ENCODE measurements around the gene RBM4B. TPM values are rescaled to one million over a fixed set of nuclear protein-coding genes. Genes with fewer than 3 reads are reported as not detected.

Gene RBM4B
- total and polyA plus RNA-seq, 2 of the 13 experiments (the other 11 are each of a cell fraction or from before 2014, with no cell fraction given): 25.8 to 32.4 TPM

DNA sequence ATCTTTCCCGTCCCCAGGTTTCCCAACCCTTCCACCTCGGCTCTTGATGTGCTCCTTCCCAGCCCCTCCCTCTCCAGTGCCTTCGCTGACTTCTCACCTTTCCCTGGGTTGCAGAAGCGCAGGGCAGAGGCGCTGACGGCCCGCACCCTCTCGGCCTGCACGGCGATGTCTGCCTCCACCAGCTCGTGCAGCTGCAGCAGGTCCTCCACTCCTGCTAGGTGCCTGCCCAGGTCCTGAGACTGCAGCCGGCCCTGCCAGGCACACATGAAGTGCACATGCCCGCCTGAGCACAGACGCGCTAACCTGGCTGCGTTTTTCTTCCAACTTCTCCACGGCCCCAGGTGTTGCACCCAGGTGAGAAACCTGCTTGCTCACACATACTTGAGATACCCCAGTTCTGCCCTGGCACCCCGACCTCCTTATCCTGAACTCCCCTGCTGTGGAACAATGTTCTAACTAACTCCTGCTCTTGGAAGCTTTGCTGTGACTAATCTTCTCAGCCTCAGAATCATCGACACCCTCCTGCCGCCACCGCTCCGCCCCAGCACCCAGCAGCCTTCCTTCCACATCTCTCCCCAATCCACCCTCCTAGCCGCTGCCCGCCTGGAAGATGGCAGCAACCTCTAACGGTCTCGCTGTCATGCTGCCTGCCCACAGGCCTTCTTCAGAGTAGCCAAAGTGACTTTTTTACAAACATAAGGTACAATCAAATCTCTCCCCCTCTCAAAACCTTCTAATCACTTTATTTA, 28.1 kb upstream of the RBM4B start:
- FAIRE-seq: no peak

DNA sequence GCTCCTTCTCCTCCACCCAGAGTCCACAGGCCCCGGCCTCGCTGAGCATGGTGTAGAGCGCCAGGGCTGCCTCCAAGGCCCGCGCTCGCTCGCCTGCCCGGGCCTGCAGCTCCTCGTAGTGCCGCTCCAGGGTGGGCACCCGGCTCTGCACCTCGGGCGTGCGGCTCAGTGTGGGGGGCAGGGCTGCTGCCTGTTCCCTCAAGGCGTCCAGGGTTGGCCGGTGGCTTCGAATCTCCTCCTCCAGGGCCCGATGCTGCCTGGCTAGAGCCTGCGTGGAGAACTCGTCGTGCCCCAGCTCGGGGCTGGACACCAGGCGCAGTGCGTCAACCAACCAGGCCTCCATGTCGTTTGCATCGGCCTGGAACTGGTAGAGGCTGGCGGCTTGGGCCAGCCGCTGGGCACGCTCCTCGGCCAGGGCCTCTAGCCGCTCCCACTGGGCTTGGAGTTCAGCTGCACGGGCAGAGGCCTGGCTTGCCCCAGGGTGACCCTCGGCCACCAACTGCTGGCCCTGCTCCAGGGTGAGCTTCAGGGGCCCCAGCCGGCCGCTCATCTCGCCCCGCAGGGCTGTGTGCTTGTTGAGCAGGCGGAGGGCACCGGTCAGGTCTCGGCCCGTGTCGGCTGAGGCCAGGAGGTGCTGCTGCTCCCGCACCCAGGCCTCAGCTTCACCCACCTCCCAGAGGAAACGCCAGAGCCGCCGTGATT, 27.1 kb upstream of the RBM4B start:
- no peak for DNase-seq (ENCODE audit: low spot score)
- Histone ChIP-seq H4K20me1 (ENCODE audit: insufficient read depth, low read length) (no peaks in the 10 kb centered on the region), H3K9ac (ENCODE audit: insufficient read depth, low read depth, low read length) (no peak overlapping the region), H3K36me3 (replicated peaks in 1 of 2; ENCODE audit: control insufficient read depth in 1 of 2, insufficient read depth in 2 of 2, low read length in 2 of 2) (no peaks in the 10 kb centered on the region), H3K4me1 (ENCODE audit: insufficient read depth, low read length) (peaks cover 13% of the 10 kb centered on the region), H3K4me3 (replicated peaks in 1 of 3; ENCODE audit: insufficient read depth in 1 of 3, low read depth in 2 of 3, low read length in 3 of 3) (no peak overlapping the region), H3K27ac (ENCODE audit: extremely low read length, insufficient read depth, low read length) (no peak overlapping the region), H2AFZ (ENCODE audit: low read length) (no peak overlapping the region), H3K4me2 (ENCODE audit: low read depth, low read length) (no peak overlapping the region), H3K27me3 (ENCODE audit: control insufficient read depth in 1 of 2, insufficient read depth in 2 of 2, low read length in 2 of 2) (no peaks in the 10 kb centered on the region; a peak in 1 of 5 replicates), H3K9me3 (ENCODE audit: low read length) (no peaks in the 10 kb centered on the region), H3K79me2 (ENCODE audit: insufficient read depth, low read length) (no peaks in the 10 kb centered on the region)
- intact Hi-C loops (cut with micrococcal nuclease; ENCODE audit: unreplicated experiment): no loop called here
- WGBS (ENCODE audit: low lambda C conversion rate): no CpG with 5 or more reads among the region's 46 CpGs
- in situ Hi-C loops (cut with HindIII; ENCODE audit: extremely low pct_ligation_motif_present, low pct_unique_long_range_greater_than_20kb): no loop called here
- ChIA-PET POLR2A (no interaction called here), CTCF (ENCODE audit: low intra/inter-chr PET ratio, low total read pairs) (no interaction called here)
- no peak; the same call in 1 of the 3 replicates for ATAC-seq
- no TSS peak for BruUV-seq (replicated peaks)
- no peak for FAIRE-seq
- no peak for TF ChIP-seq ZBTB37 (CRISPR knock-in tag; IDR thresholded peaks at IDR 0.05)

More for the DNA sequence above, 28.1 kb upstream of the RBM4B start:
- no peak overlapping the region for H3K27ac ChIP-seq (ENCODE audit: extremely low read length, insufficient read depth, low read length)
- ChIA-PET POLR2A (no interaction called here), CTCF (ENCODE audit: low intra/inter-chr PET ratio, low total read pairs) (no interaction called here)
- DNase-seq (ENCODE audit: low spot score) (no peak), ATAC-seq (no peak)
- no peaks in the 10 kb centered on the region for H3K9me3 ChIP-seq (ENCODE audit: low read length)
- no peak overlapping the region for H3K4me2 ChIP-seq (ENCODE audit: low read depth, low read length)
- intact Hi-C loops (cut with micrococcal nuclease; ENCODE audit: unreplicated experiment): no loop called here
- no peaks in the 10 kb centered on the region for H4K20me1 ChIP-seq (ENCODE audit: insufficient read depth, low read length)
- no peak overlapping the region for H3K9ac ChIP-seq (ENCODE audit: insufficient read depth, low read depth, low read length)
- 97% methylated on average over 20 of the region's 26 CpGs for WGBS (ENCODE audit: low lambda C conversion rate)
- TF ChIP-seq ZNF296 (CRISPR knock-in tag; conservative IDR thresholded peaks at IDR 0.05): no peak
- no peak for TF ChIP-seq ZC3H4 (CRISPR knock-in tag; IDR thresholded peaks at IDR 0.05; ENCODE audit: borderline replicate concordance)
- no peak for TF ChIP-seq MTF2 (CRISPR knock-in tag; IDR thresholded peaks at IDR 0.05; ENCODE audit: borderline replicate concordance)
- no peak overlapping the region for H2AFZ ChIP-seq (ENCODE audit: low read length)
- BruUV-seq (replicated peaks): no TSS peak
- H3K4me3 ChIP-seq (replicated peaks in 1 of 3; ENCODE audit: insufficient read depth in 1 of 3, low read depth in 2 of 3, low read length in 3 of 3): no peak overlapping the region
- H3K4me1 ChIP-seq (ENCODE audit: insufficient read depth, low read length): peaks cover 13% of the 10 kb centered on the region
- in situ Hi-C loops (cut with HindIII; ENCODE audit: extremely low pct_ligation_motif_present, low pct_unique_long_range_greater_than_20kb): no loop called here
- no peaks in the 10 kb centered on the region for H3K79me2 ChIP-seq (ENCODE audit: insufficient read depth, low read length)
- no peaks in the 10 kb centered on the region; a peak in 1 of 5 replicates for H3K27me3 ChIP-seq (ENCODE audit: control insufficient read depth in 1 of 2, insufficient read depth in 2 of 2, low read length in 2 of 2)
- no peaks in the 10 kb centered on the region for H3K36me3 ChIP-seq (replicated peaks in 1 of 2; ENCODE audit: control insufficient read depth in 1 of 2, insufficient read depth in 2 of 2, low read length in 2 of 2)

Measured in HepG2 (cell line).